KMS-11 (cell line): ENCODE data around the gene COL15A1.

ENCODE experiments used
- H2AFZ ChIP-seq: fragments of 200-600 bp; sonication (generic); 2 replicates; pipeline ENCODE4 v1.6.1; 2016; ENCODE audit warnings: antibody characterized with exemption, mixed run types, low read depth
- H3K27ac ChIP-seq: fragments of 200-600 bp; sonication (generic); 2 replicates; pipeline ENCODE4 v1.6.1; 2016; ENCODE audit warnings: mild to moderate bottlenecking, mixed run types
- H3K27me3 ChIP-seq: fragments of 200-600 bp; sonication (generic); 2 replicates; pipeline ENCODE4 v1.6.1; 2017; ENCODE audit warnings: mild to moderate bottlenecking, low read depth, mixed run types, moderate library complexity; ENCODE audit not compliant: insufficient read depth
- H3K36me3 ChIP-seq: fragments of 200-600 bp; sonication (generic); 2 replicates; pipeline ENCODE4 v1.6.1; 2017; ENCODE audit warnings: mild to moderate bottlenecking, mixed run types; ENCODE audit not compliant: insufficient read depth
- H3K4me1 ChIP-seq: fragments of 200-600 bp; sonication (generic); 2 replicates; pipeline ENCODE4 v1.6.1; 2016; ENCODE audit warnings: mild to moderate bottlenecking, low read depth, mixed run types; ENCODE audit not compliant: poor library complexity, severe bottlenecking
- H3K4me2 ChIP-seq: fragments of 200-600 bp; sonication (generic); 2 replicates; pipeline ENCODE4 v1.7.0; 2016; ENCODE audit warnings: mild to moderate bottlenecking, mixed run types
- H3K4me3 ChIP-seq: fragments of 200-600 bp; sonication (generic); IDR thresholded peaks from 2 replicates; pipeline ENCODE4 v1.6.1; 2017; ENCODE audit warnings: low read depth, low read length, mixed read lengths; ENCODE audit not compliant: insufficient read depth
- H3K79me2 ChIP-seq: fragments of 200-600 bp; sonication (generic); 2 replicates; pipeline ENCODE4 v1.6.1; 2016; ENCODE audit warnings: low read depth, mixed run types; ENCODE audit not compliant: insufficient read depth
- H3K9ac ChIP-seq: fragments of 200-600 bp; sonication (generic); 2 replicates; pipeline ENCODE4 v1.6.1; 2016; ENCODE audit warnings: mild to moderate bottlenecking, mixed run types
- H4K20me1 ChIP-seq: fragments of 200-600 bp; sonication (generic); 2 replicates; pipeline ENCODE4 v1.6.1; 2016; ENCODE audit warnings: mild to moderate bottlenecking, mixed run types; ENCODE audit not compliant: insufficient read depth
- TF ChIP-seq, protein P1 (sequence below): fragments of 200-600 bp; sonication (generic); conservative IDR thresholded peaks from 2 replicates; pipeline ENCODE4 v1.6.1; 2017; ENCODE audit warnings: low read depth, mild to moderate bottlenecking, antibody characterized with exemption, low read length, moderate library complexity, mixed read lengths

Gene COL15A1

DNA sequence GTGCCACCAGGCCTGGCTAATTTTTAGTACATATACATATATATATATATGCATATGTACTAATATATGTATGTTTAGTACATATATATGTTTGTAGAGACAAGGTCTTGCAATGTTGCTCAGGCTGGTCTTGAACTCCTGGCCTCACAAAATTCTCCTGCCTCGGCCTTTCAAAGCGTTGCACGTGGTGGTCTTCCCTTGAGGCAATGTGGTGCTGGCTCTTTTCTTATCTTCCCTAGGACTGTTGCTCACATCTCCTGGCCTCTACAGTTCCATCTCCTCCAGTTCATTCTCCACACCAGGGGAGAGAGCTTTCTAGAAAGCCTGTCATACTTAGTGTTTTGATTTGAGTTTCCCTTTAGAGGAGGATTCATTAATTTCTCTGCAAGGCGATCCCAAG is 132.3 kb downstream of the COL15A1 start:
- no peaks in the 10 kb centered on the region for H3K27me3 ChIP-seq
- peaks cover 11% of the 10 kb centered on the region for H3K4me1 ChIP-seq
- no peaks in the 10 kb centered on the region for H3K79me2 ChIP-seq
- H2AFZ ChIP-seq = no peak overlapping the region
- no peak overlapping the region for H3K4me3 ChIP-seq
- H3K36me3 ChIP-seq = no peaks in the 10 kb centered on the region
- TF ChIP-seq, protein P1, sequence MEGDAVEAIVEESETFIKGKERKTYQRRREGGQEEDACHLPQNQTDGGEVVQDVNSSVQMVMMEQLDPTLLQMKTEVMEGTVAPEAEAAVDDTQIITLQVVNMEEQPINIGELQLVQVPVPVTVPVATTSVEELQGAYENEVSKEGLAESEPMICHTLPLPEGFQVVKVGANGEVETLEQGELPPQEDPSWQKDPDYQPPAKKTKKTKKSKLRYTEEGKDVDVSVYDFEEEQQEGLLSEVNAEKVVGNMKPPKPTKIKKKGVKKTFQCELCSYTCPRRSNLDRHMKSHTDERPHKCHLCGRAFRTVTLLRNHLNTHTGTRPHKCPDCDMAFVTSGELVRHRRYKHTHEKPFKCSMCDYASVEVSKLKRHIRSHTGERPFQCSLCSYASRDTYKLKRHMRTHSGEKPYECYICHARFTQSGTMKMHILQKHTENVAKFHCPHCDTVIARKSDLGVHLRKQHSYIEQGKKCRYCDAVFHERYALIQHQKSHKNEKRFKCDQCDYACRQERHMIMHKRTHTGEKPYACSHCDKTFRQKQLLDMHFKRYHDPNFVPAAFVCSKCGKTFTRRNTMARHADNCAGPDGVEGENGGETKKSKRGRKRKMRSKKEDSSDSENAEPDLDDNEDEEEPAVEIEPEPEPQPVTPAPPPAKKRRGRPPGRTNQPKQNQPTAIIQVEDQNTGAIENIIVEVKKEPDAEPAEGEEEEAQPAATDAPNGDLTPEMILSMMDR = no peak
- no peak overlapping the region for H3K27ac ChIP-seq
- no peak overlapping the region for H3K9ac ChIP-seq
- H3K4me2 ChIP-seq = no peak overlapping the region
- H4K20me1 ChIP-seq = no peaks in the 10 kb centered on the region

DNA sequence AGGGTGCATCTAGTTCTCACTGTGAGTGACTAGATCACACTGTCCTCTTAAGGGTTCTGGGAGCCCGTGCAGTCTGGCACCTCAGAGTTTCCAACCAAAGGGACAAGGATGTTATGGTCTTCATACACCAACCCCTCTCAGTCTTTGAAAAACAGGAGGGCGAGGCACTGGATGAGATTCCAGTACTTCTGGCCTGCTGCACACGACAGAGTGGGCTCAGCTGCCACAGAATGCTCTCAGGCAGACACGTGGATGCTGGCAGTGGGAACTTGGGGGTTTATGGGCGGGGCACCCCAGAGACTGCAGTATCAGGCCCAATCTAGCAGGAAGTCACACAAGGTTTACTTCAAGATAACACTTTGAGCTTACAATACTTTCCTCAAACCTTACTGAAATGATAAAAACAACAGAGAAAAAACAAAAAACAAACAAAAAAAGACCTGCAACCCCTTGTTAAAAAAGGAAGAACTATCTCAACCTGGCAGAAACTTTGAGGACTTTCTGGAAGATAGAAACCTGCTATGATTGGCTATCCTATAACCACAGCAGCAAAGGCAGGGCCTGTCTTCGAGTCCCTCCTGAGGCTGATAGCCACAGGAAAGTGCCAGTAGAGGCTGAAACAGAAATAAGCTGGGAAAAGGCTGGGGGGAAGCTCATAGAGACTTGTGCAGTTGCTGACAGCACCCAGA is 132.9 kb downstream of the COL15A1 start:
- no peak overlapping the region for H3K27ac ChIP-seq
- TF ChIP-seq, protein P1 = no peak
- no peaks in the 10 kb centered on the region for H3K27me3 ChIP-seq
- H3K79me2 ChIP-seq = no peaks in the 10 kb centered on the region
- no peak overlapping the region for H3K4me2 ChIP-seq
- peak overlapping the region; percentile 23; the same call in 1 of the 2 replicates for H2AFZ ChIP-seq
- no peak overlapping the region for H3K9ac ChIP-seq
- H3K4me1 ChIP-seq = peaks cover 11% of the 10 kb centered on the region
- H4K20me1 ChIP-seq = no peaks in the 10 kb centered on the region
- no peaks in the 10 kb centered on the region for H3K36me3 ChIP-seq
- no peak overlapping the region for H3K4me3 ChIP-seq

GRCh38 chr9:99078717-99079116 is 135.0 kb downstream of the COL15A1 start:
- Histone ChIP-seq H3K4me2 (no peak overlapping the region), H2AFZ (no peak overlapping the region), H3K9ac (no peak overlapping the region), H3K27ac (no peak overlapping the region), H4K20me1 (no peaks in the 10 kb centered on the region), H3K4me3 (no peak overlapping the region), H3K4me1 (peaks cover 11% of the 10 kb centered on the region), H3K27me3 (no peaks in the 10 kb centered on the region), H3K79me2 (no peaks in the 10 kb centered on the region), H3K36me3 (no peaks in the 10 kb centered on the region)
- TF ChIP-seq, protein P1 = no peak

DNA sequence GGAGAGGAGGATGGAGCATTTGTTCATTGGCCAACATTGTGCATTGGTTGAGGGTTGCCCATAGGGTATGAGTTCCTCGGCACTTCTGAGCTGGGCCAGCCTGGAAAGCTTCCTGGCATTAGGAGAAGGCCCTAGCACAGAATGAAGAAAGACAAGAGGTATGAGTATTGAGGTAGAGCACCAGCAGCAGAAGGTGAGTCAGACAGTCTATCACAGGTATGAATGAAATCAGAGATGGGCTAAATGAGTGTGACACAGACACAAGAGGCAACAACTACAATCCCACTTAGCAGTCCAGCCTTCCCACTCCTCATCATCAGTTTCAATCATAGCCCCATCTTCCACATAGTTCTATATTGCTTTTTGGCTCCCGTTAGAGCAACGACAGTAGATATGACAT is 135.8 kb downstream of the COL15A1 start:
- H3K79me2 ChIP-seq = no peaks in the 10 kb centered on the region
- peaks cover 11% of the 10 kb centered on the region for H3K4me1 ChIP-seq
- H3K27me3 ChIP-seq = no peaks in the 10 kb centered on the region
- H3K9ac ChIP-seq = no peak overlapping the region
- H3K27ac ChIP-seq = no peak overlapping the region
- no peaks in the 10 kb centered on the region for H3K36me3 ChIP-seq
- H2AFZ ChIP-seq = no peak overlapping the region
- no peaks in the 10 kb centered on the region for H4K20me1 ChIP-seq
- H3K4me3 ChIP-seq = no peak overlapping the region
- no peak overlapping the region for H3K4me2 ChIP-seq
- TF ChIP-seq, protein P1 = no peak
